Stimulated activated CD8-positive, alpha-beta memory T cell treated with anti-CD3 and anti-CD28 coated beads, Interleukin-12 subunit alpha, Interleukin-12 subunit beta, amount 100 ng/mL, for 24 hours (primary cell): Measurements from ENCODE around the gene POLR2J3.
A peak's percentile ranks its signal among the peaks of the same experiment; 100 is the strongest.
"Not testable (repeated sequence)": the region's sequence is repeated elsewhere in the genome, so short reads cannot be mapped to it uniquely, and the experiment has no call there.

Experiments used
- DNase-seq: peaks from one replicate; pipeline ENCODE4 v3.0.0-alpha.2; 2020; ENCODE audit errors: extremely low read depth

Gene POLR2J3

DNA sequence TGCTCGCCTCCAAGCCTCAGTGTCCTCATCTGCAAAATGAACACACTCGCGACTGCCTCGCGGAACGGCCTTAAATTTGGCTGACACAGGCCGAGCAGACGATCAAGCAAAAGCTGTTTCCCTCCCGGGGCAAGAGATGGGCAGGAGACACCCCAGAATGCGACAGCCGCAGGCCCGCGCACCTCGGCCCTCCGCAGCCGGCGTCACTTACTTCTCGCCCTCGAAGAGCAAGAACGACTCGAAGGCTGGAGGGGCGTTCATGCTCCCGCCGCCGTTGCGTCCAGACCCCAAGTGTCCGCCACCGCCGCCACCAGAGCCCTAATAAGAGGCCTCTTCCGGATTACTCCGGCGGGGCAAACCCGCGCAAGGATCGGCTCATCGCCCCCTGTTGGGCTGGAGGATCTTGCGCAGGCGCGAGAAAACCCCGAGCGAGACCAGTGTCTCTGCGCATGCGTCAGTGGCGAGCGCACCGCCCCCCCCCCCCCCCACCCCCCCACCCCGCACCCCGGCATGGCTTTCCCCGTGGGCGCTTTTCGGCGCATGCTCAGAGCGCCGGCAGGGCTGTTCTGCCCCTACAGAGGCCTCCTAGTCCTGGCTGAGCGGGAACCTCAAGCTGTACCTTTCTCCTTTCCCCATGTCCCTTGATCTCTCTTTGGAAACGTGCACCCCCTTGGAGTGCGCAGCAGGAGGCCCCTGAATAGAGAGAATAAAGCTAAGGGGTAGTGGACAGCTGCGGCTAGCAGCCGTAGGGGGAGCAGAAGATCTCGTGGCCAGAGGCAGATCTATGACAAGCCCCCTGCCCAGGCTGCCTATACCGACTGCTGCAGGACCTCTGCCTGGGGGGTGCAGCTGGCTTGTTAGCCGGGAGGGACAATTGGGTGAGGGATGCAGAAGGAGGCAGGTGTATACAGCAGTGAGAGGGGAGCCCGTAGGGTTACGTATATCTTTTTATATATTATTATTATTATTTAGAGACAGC lies at the start of gene POLR2J3:
Gene POLR2J3, minus strand, starts transcription at position 323 of the 979 bp plus-strand sequence. Its CDS starts 62 bp downstream, at position 261.
- DNase-seq, result peak; percentile 99

DNA sequence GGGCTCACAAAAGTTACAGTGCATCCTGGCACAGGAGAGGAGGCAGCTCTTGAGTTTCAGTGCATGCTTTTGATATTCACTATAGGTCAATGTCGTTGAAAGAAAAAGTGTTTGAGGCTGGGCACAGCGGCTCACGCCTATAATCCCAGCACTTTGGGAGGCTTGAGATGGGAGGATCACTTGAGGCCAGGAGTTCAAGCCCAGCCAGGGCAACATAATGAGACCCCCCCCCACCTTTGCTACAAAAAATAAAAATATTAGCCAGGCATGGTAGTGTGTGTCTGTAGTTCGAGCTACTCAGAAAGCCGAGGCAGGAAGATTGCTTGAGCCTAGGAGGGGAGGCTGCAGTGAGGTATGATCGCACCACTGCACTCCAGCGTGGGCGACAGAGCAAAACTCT lies 45.7 kb upstream of the POLR2J3 start:
- DNase-seq, result not testable (repeated sequence)

DNA sequence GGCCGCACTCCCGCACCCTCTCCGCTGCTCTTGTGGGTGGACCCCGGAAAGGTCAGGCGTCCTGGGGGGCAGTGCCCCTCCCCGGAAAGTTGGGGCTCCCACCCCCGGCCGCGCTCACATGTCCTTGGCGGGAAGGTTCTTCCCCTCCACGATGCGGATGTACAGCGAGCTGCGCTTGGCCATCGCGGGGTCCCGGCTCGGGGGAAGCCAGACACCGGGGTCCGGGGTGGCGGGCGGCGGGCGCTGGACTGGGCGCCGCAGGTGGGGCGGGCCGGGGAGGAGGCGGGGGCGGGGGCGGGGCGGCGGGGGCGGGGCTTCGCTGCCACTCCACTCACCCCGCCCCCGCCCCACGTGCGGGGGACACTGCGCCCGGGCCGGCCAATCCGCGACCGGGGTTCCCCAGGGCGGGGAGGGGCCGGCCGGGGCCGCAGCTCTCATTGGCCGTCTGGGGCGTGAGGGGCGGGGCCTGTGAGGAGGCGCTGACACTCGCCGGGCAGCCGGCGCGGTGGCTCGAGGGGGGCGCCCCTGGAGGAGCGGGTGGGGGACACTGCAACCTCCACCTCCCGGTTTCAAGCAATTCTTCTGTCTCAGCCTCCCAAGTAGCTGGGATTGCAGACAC lies 44.2 kb upstream of the POLR2J3 start, which contains the start of gene RASA4:
Gene RASA4, minus strand, starts transcription at position 250 of the 619 bp plus-strand sequence. Its CDS starts 67 bp downstream, at position 183.
- DNase-seq, result not testable (repeated sequence)

DNA sequence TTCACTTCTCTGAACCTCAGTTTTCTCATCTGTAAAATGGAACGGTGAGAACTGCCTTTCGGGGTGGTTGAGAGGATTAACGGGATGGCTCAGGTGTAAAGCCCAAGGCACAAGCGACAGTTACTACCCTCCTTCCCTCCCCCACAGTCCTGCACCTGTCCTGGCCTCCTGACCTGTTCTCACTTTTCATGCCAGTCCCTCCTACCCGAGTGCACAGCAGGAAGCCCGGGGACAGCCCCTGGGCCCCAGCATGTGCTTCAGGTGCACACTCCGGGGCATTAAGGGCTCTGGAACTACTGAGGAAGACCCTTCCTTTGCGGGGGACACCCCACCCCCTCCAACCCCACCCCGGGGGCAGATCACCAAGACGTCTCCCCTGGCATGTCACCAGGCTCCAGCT lies 43.5 kb upstream of the POLR2J3 start:
- not testable (repeated sequence) for DNase-seq

DNA sequence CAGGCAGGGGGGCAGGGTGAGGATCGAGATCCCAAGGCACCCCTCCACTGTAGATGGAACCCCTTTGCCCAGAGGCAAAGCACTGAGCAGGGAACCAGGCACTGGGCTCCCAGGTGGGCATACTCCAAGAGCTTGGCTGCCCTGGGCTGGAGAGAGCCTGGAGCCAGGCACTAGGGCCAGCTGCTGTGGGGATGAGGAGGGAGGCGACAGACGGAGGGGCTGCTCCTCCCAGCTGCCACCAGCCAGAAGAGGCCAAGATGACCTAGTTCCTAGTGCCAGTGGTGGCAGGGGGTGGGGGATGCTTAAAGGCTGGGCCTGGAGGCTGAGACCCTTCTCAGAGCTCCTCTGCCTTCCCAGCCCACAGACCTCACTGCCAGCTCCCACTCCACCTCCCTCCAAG lies 42.5 kb upstream of the POLR2J3 start:
- DNase-seq, result not testable (repeated sequence)

DNA sequence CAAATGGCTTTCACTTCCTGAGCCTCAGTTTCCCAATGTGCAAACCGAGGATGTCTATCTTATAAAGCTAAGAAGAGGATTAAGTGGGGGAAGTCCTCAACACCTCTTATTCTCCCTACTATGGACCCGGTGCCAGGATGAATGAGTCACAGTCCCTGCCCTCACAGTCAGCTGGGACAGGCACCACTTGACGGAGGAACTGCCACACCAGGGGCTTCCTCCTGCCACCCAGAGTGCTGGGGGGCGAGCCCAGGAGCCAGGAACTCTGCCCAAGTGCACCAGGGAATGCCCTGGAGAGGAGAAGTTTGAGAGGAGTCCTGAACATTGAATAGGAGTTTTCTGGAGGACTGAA lies 41.9 kb upstream of the POLR2J3 start:
- not testable (repeated sequence) for DNase-seq

DNA sequence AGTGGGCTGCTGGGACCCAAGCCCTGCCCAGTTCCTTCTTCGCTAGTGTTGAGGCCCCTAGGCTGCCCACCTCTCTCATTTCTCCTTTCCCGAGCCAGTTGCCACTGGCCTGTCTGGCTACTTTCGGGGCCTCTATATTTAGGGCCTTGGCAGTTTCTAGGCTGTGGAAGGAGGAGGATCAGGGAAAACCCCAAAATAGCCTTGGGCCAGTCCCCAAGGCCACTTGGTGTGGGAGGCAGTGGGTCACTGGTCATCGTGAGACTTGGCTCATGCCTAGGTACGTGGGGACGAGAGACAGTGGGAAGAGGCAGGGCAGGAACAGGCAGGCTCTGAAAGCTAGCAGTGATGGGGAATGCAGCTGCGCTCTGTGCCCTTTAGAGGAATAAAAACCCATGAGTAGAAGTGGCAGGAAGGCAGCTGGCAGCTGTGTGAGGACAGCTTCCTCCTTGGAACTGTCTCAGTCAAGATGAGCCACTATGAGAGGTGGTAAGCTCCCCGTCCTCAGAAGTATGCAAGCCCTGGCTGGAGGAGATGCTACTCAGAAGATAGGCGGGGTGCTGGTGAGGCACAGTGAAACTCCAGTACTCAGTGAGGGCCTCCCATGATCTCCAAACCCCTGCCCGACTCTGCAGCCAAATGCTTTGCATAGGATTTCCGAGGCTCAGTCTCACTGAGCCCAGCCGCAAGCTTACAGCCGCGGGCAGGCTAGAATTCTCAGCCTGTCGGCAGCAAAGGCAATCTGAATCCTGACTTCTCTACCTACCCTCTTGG lies 41.4 kb upstream of the POLR2J3 start:
- DNase-seq, result not testable (repeated sequence)

DNA sequence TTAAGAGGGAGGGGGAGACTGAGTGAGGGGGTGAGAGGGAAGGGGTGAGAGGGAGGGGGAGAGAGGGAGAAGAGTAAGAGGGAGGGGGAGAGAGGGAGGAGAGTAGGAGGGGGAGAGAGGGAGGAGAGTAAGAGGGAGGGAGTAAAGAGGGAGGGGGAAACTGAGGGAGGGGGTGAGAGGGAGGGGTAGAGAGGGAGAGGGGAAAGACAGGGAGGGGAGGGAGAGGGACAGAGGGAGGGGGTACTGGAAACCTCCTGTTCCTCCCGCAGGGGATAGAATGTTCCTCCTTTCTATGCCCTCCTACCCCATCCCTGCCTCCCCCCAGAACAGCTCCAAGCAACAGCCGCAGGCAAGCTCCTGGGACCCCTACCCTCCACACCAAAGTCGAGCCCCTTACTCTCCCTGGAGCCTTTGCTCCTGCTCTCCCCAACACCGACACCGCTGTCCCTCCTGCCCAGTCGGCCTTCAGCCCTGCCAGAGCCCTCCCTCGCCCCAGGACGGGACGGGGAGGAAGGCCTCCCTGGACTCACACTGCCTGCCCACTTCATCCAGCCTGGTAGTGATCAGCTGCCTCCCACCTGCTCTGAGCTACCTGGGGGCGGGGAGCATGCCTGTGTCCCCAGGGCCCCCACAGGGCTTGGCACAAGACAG lies 39.4 kb upstream of the POLR2J3 start:
- DNase-seq, result not testable (repeated sequence)

DNA sequence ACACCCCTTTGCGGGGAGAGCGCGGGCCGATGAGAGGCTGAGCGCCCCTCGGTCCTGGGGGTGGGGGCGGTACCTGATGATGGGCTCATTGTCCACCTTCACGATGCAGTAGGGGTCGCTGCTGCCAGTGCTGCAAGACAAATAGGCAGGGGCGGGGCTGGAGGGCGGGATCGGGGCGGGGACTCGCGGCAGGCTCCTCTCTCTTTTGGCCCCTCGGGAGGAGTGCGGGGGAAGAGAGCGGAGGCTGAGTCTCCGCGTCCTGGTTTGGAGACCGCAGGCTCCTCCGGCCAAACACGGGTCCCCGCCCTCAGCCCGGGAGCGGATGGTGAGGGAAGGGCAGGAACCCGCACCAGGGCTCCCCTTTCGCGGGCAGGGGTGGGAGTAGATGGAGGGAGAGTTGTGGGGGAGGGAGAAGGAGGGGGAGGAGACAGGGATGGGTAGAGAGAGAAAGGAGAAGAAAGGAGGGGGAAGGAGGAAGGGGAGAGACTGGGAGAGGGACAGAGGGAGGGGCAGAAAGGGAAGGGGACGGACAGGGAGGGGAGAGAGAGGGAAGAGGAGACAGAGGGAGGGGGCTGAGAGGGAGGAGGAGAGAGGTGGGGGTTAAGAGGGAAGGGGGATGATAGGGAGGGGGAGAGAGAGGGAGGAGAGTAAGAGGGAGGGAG lies 38.8 kb upstream of the POLR2J3 start:
- not testable (repeated sequence) for DNase-seq

DNA sequence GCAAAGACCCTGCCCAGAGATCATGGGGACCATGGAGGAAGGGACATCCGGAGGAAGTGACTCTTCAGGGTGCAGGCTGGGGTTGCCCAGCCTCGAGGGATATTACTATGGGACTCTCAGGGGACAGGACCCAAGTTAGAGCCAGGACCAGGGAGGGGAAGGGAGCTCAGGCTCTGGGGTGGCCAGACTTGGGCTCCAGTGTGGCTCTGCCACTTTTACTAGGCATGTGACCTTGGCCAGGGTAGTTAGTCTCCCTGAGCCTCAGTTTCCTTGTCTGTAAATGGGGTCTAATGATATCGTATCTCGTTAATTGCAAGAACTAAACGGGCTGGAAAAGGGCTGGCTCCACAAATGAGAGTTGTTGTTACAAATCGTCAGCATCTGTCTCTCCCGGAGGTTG lies 38.1 kb upstream of the POLR2J3 start:
- DNase-seq, result not testable (repeated sequence)

DNA sequence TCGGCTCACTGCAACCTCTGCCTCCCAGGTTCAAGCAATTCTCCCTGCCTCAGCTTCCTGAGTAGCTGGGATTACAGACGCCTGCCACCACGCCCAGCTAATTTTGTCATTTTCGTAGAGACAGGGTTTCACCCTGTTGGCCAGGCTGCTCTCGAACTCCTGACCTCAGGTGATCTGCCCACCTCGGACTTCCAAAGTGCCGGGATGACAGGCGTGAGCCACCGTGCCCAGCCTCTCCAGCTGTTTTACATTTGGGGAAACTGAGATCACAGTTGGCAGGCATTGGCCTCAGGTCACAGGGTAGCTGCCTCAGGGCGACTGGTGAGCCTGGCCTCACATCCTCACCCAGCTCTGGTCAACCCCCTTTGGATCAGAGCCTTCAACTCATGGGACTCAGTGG lies 37.4 kb upstream of the POLR2J3 start:
- DNase-seq, result not testable (repeated sequence)

DNA sequence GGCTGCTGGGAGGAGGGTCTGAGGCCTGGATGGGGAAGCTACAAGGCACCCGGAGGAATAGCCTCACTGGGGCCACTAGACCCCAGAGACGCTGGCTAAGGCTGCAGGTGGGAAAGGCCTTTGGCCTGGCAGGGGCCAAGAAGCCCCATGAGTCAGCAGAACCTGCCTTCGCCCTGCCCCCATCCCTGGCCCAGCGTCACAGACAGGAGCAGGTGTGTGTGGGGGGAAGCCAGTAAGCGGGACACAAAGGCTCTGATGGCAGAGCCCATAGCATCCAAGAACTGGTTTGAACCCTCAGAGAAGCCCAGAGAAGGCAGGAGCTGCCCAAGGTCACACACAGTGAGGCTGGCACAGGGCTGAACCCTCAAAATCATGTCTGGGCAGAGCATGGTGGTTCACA lies 34.5 kb upstream of the POLR2J3 start:
- DNase-seq, result not testable (repeated sequence)

DNA sequence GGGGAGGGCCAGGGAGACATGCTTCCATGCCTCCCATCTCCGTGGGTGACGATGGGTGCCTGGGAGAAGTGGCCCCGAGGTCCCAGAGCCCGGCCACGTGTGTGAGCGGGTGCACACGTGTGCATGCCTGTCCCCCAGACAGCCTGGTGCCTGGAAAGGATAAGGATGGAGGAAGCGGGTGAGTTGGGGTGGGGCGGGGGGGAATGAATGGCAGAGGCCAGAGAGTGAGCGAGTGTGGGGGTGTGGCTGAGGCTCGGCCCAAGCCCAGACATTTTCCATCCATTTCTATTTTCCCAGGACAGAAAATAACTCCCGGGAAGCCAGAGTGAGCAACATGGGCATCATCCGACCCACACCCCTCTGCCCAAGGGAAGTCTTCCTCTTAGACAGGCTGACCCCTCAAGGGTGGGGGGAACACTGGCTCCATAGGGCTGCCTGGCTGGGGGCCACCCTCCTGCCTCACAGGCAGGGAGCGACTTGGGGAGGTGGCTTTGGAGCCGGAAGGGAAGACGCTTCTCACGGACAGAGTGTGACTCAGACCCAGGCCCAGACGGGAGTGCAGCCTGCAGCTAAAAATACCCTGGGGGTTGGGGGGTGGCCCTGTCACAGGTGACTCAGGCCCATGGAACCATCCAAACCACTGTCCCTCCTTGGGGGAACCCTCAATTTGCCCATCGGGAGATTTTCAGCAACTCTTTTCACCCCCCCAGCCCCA lies 32.2 kb upstream of the POLR2J3 start:
- DNase-seq, result not testable (repeated sequence)

DNA sequence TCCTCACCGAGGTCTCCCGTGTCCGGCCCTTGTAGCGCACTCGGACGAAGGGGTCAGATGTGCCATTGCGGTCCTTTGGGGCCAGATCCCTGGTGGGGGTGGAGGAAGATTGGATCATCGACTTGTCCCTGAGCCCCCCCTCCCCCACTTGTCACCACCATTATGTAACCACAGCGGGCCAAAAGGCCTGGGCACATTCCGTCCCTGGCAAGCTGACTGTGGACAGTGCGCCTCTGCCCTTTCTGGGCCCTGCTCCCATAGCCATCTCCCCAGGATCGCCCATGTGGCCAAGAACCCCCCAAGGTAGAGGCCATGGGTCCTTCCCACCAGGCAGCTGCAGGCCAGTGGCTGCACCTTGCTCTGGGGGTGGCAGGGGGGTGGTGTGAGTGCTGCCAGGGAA lies 29.9 kb upstream of the POLR2J3 start:
- not testable (repeated sequence) for DNase-seq

DNA sequence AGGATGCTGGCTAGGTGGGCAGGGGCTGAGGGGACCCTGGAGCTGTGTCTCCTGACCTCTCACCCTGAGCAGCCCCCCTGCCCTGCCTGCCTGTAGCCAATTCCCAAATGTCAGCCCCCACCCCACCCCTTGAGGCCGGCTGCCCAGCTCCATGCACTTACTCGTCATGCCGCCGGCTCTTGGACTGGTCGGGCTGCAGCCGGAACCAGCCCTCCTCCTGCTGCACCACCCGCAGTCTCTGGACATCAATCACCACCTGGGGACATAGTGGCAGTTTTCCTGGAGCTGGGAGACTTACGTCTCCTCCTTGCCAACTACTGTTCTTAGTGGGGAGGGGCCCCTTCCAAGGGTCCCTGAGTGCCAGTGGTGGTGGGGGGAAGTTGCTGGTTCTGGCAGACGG lies 27.3 kb upstream of the POLR2J3 start:
- DNase-seq, result not testable (repeated sequence)

DNA sequence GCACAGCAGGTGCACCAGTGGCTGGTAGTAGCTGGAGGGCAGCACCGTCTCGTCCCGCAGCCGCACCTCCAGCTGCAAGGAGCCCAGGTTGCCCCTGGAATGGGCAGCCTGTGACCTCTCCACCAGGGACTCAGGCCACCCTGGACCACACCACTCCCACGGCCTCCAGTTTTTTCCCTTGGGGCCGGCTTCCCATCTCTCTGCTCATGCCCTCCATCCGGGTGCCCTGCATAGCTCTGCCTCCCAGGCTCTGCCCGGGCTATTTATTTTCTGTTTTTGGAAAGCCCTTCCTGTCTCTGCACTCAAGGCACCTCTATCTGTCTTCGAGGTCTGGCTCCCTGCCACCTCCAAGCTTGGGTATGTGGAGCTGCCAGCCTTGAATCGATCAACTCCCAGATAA lies 23.7 kb upstream of the POLR2J3 start:
- not testable (repeated sequence) for DNase-seq

DNA sequence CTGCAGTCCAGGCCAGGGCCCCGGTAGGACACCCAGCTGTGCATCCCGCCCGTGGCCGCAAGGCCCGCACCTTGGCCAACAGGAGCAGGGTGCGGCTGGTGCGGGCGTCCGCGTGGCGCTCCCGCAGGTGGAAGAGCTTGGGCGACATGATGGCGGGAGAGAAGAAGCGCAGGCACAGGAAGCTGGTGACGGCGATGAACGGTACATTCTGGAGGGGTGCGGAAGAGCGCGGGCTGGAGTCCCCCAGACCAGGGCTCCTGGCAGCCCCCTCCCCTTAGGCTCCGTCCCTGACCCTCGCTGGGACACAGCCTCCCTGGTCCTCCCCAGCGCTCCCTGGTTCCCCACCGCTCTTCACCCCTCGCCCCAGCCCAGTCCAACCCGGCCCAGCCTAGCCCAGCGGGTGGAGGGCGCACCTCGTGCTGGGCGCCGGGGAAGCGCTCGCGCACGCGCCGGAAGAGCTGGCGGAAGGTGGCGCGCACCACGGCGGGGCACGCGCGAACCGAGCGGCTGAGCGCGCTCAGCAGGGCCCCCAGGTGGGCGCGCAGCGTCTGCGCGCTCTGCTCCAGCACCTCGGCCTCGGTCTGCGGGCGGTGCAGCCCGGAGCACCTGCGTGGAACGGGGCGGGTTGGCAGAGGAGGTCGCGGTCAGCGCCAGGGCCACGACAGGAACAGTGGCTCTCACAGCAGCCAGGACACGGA lies 21.4 kb upstream of the POLR2J3 start:
- not testable (repeated sequence) for DNase-seq

DNA sequence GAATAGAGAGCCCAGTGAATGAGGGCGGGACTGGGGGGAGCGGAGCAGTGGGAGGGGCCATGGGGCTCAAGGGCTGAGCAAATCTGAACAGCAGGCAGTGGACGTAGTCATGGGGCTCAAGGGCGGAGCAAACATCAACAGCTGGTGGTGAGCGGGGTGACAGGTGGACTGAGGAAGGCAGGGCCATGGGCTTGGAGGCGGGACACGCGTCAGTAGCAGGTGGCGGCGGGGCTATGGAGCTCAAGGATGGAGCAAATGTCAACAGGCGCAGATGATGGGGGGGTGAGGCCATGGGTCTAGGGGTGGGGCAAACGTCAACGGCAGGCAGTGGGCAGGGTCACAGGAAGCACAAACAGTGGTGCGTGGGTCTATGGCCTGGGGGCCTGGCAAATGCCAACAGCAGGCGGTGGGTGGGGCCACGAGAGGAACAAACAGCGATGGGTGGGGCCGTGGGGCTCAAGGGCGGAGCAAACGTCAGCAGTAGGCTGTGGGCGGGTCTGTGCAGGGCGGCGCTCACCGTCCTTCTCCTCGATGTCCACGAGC lies 20.2 kb upstream of the POLR2J3 start:
- peak; percentile 1 for DNase-seq

DNA sequence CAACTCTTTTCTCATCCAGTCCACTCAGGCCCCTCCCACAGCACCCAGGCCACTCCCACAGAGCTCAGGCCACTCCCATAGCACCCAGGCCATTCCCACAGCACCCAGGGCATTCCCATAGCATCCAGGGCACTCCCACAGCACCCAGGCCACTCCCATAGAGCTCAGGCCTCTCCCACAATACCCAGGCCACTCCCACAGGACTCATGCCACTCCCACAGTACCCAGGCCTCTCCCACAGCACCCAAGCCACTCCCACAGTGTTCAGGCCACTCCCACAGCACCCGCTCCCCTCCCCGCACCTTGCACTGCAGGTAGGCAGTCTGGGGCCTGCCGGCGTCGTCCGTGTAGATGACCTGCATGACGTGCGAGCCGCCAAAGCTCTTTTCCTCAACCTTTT lies 17.5 kb upstream of the POLR2J3 start:
- DNase-seq, result not testable (repeated sequence)
